Mesenchymal stem cell (in vitro differentiated cells and primary cell): ENCODE data around the gene IKZF2. TPM values are rescaled to one million over a fixed set of nuclear protein-coding genes. Genes with fewer than 3 reads are reported as not detected.
A peak's percentile ranks its signal among the peaks of the same experiment; 100 is the strongest.

Source experiments
- DNase-seq: peaks from one replicate; pipeline ENCODE4 v3.0.0-alpha.2; 2013
- H2AFZ ChIP-seq: one replicate; pipeline ENCODE4 v1.6.1; 2013; ENCODE audit warnings: low read depth, mild to moderate bottlenecking, control low read depth, inconsistent platforms, low read length, moderate library complexity
- H2AK5ac ChIP-seq: 2 replicates; pipeline ENCODE4 v1.6.1; 2013; ENCODE audit warnings: low read length, moderate library complexity, mild to moderate bottlenecking, inconsistent platforms; ENCODE audit not compliant: severe bottlenecking
- H2BK120ac ChIP-seq: one replicate; pipeline ENCODE4 v1.6.1; 2013; ENCODE audit warnings: low read depth, mild to moderate bottlenecking, inconsistent platforms, low read length, moderate library complexity
- H2BK12ac ChIP-seq, 2 experiments: one replicate each; pipeline ENCODE4 v1.6.1; 2013; ENCODE audit warnings: inconsistent platforms in 2 of 2, low read length in 2 of 2, mild to moderate bottlenecking in 2 of 2, moderate library complexity in 2 of 2, control low read depth in 1 of 2
- H2BK15ac ChIP-seq: one replicate; pipeline ENCODE4 v1.6.1; 2013; ENCODE audit warnings: mild to moderate bottlenecking, low read depth, inconsistent platforms; ENCODE audit not compliant: poor library complexity, severe bottlenecking
- H2BK5ac ChIP-seq: 2 replicates; pipeline ENCODE4 v1.6.1; 2013; ENCODE audit warnings: low read depth, mild to moderate bottlenecking, low read length, control low read depth, inconsistent platforms; ENCODE audit not compliant: poor library complexity, severe bottlenecking
- H3K14ac ChIP-seq, 2 experiments: one replicate each; pipeline ENCODE4 v1.6.1; 2013; ENCODE audit warnings: inconsistent platforms in 2 of 2, low read length in 2 of 2, control low read depth in 1 of 2, mild to moderate bottlenecking in 1 of 2, moderate library complexity in 1 of 2
- H3K18ac ChIP-seq, 2 experiments: one replicate each; pipeline ENCODE4 v1.6.1; 2013; ENCODE audit warnings: inconsistent platforms in 2 of 2, low read length in 2 of 2, control low read depth in 1 of 2, low read depth in 1 of 2, mild to moderate bottlenecking in 1 of 2
- H3K23ac ChIP-seq, 2 experiments: one replicate each; pipeline ENCODE4 v1.6.1; 2013; ENCODE audit warnings: inconsistent platforms in 2 of 2, low read length in 2 of 2, mild to moderate bottlenecking in 2 of 2, moderate library complexity in 2 of 2, control low read depth in 1 of 2
- H3K27ac ChIP-seq: 2 replicates; pipeline ENCODE4 v1.5.1; 2013; ENCODE audit warnings: mild to moderate bottlenecking, moderate library complexity, low read length, control low read depth, inconsistent platforms; ENCODE audit not compliant: poor library complexity, severe bottlenecking
- H3K27me3 ChIP-seq, 2 experiments: 2 replicates each; pipeline versions ENCODE4 v1.6.1 to v1.7.0; 2013; ENCODE audit warnings: low read length in 2 of 2, mild to moderate bottlenecking in 2 of 2, moderate library complexity in 2 of 2, control low read depth in 1 of 2, inconsistent platforms in 1 of 2; ENCODE audit not compliant: control insufficient read depth in 1 of 2, insufficient read depth in 1 of 2
- H3K36me3 ChIP-seq, 2 experiments: 2 replicates each; pipeline versions ENCODE4 v1.6.1 to v1.7.0; 2013; ENCODE audit warnings: low read length in 2 of 2, control low read depth in 1 of 2, inconsistent platforms in 1 of 2, low read depth in 1 of 2, mild to moderate bottlenecking in 1 of 2; ENCODE audit not compliant: insufficient read depth in 2 of 2, control insufficient read depth in 1 of 2
- H3K4ac ChIP-seq, 2 experiments: one replicate each; pipeline ENCODE4 v1.6.1; 2013; ENCODE audit warnings: inconsistent platforms in 2 of 2, low read length in 2 of 2, mild to moderate bottlenecking in 2 of 2, moderate library complexity in 2 of 2, control low read depth in 1 of 2, low read depth in 1 of 2
- H3K4me1 ChIP-seq: 2 replicates; pipeline ENCODE4 v1.6.1; 2013; ENCODE audit warnings: low read depth, low read length, control low read depth; ENCODE audit not compliant: control insufficient read depth, insufficient read depth
- H3K4me2 ChIP-seq: 2 replicates; pipeline ENCODE4 v1.6.1; 2013; ENCODE audit warnings: low read length, mild to moderate bottlenecking, inconsistent platforms; ENCODE audit not compliant: poor library complexity, severe bottlenecking
- H3K4me3 ChIP-seq, 2 experiments: 2 replicates each; pipeline versions ENCODE4 v1.5.1 to v1.7.0; 2013; ENCODE audit warnings: low read length in 2 of 2, mild to moderate bottlenecking in 2 of 2, control low read depth in 1 of 2, low read depth in 1 of 2; ENCODE audit not compliant: insufficient read depth in 1 of 2
- H3K79me1 ChIP-seq: replicated peaks from 2 replicates; pipeline ENCODE4 v1.6.1; 2013; ENCODE audit warnings: mild to moderate bottlenecking, control low read depth, low read length, inconsistent platforms; ENCODE audit not compliant: poor library complexity, severe bottlenecking
- H3K9ac ChIP-seq: 2 replicates; pipeline ENCODE4 v1.7.0; 2013; ENCODE audit warnings: mild to moderate bottlenecking, low read length, moderate library complexity
- H3K9me3 ChIP-seq: 2 replicates; pipeline ENCODE4 v1.7.0; 2013; ENCODE audit warnings: mild to moderate bottlenecking, low read length; ENCODE audit not compliant: control insufficient read depth
- H4K8ac ChIP-seq: one replicate; pipeline ENCODE4 v1.6.1; 2013; ENCODE audit warnings: inconsistent platforms, mild to moderate bottlenecking, low read length, moderate library complexity
- H4K91ac ChIP-seq: one replicate; pipeline ENCODE4 v1.6.1; 2013; ENCODE audit warnings: mild to moderate bottlenecking, low read length, inconsistent platforms
- WGBS: methylation state at CpG from one replicate; pipeline ENCODE4 v1.1.7; 2013; ENCODE audit warnings: mixed read lengths; 5-methylcytosine and 5-hydroxymethylcytosine counted together
- polyA plus RNA-seq, 2 experiments: library from polyadenylated mRNA; stranded (reverse); fragments of 200-250 nt; gene quantifications; one replicate each; pipeline ENCODE4 v1.2.3, GENCODE V29; 2013

Gene IKZF2
- 0.61 TPM for polyA plus RNA-seq (2013, experiment 1 of 2)
- polyA plus RNA-seq (2013, experiment 2 of 2) = 0.63 TPM

DNA sequence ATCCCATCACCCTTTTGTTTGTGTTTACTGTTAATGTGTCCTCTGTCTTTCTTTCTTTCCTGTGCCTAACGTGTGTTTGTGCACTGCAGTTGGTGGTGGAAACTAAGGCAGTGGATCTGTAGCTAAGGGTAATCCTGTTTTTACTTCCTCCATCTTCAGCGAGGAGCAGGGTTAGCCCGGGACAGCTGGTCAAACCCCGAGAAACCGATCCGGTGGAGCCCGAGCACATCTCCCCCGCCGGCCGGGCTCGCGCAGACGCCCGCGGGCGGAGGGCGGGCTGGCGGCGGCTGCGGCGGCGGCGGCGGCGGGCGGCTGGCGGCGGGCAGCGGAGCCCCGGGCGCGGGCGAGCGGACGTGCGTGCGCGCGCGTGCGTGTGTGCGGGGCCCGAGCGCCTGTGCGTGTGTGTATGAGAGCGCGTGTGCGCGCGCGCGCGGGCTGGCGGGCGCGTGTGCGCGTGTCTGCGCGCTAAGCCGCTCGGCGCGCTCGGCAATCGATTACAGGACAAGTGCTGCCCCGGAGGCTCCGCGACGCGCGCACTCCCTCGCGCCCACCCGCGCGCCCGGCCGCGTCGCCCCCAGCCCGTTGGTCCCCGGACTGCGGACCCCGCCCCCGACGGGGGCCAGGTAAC lies at the start of gene IKZF2:
Gene IKZF2, minus strand, starts transcription at position 176 of the 628 bp plus-strand sequence. CDS start 2,983 bp downstream, outside the sequence.
- H3K4ac ChIP-seq = peak within 1 kb of the TSS in 1 of 2 experiments; percentile 88
- peaks cover 2% of the 10 kb centered on the region for H3K79me1 ChIP-seq
- no peak within 1 kb of the TSS for H3K23ac ChIP-seq
- peak within 1 kb of the TSS; percentile 79 to 92 for H3K4me3 ChIP-seq
- H2AK5ac ChIP-seq = no peak within 1 kb of the TSS
- peak within 1 kb of the TSS; percentile 98 for H2AFZ ChIP-seq
- H4K91ac ChIP-seq = peak within 1 kb of the TSS; percentile 39
- peak; percentile 88 for DNase-seq
- H3K9ac ChIP-seq = peak within 1 kb of the TSS; percentile 94
- H4K8ac ChIP-seq = peak within 1 kb of the TSS; percentile 35
- peak within 1 kb of the TSS; percentile 85 for H3K27ac ChIP-seq
- H3K4me1 ChIP-seq = no peaks in the 10 kb centered on the region
- peak within 1 kb of the TSS in 1 of 2 experiments; percentile 62 for H3K18ac ChIP-seq
- H2BK15ac ChIP-seq = peak within 1 kb of the TSS; percentile 98
- H3K14ac ChIP-seq = no peak within 1 kb of the TSS
- H3K36me3 ChIP-seq = no peaks in the 10 kb centered on the region
- H3K27me3 ChIP-seq = no peaks in the 10 kb centered on the region
- H3K9me3 ChIP-seq = no peaks in the 10 kb centered on the region
- H2BK12ac ChIP-seq = no peak within 1 kb of the TSS
- H3K4me2 ChIP-seq = peak within 1 kb of the TSS; percentile 90
- peak within 1 kb of the TSS; percentile 58 for H2BK120ac ChIP-seq
- 2% methylated on average over 23 of the region's 87 CpGs for WGBS
- peak within 1 kb of the TSS; percentile 89 for H2BK5ac ChIP-seq

- Histone ChIP-seq H2AK5ac (no peak overlapping the region), H3K4me2 (no peak overlapping the region), H3K4me3 (no peak overlapping the region), H3K27me3 (no peaks in the 10 kb centered on the region), H3K36me3 (no peaks in the 10 kb centered on the region), H2BK5ac (no peak overlapping the region), H3K4ac (no peak overlapping the region), H2BK15ac (no peak overlapping the region), H4K8ac (no peak overlapping the region), H2BK12ac (no peak overlapping the region), H3K4me1 (no peaks in the 10 kb centered on the region), H2AFZ (no peak overlapping the region), H3K79me1 (no peaks in the 10 kb centered on the region), H3K9me3 (no peaks in the 10 kb centered on the region), H2BK120ac (no peak overlapping the region), H3K18ac (no peak overlapping the region), H3K27ac (no peak overlapping the region), H3K9ac (no peak overlapping the region), H4K91ac (no peak overlapping the region), H3K23ac (no peak overlapping the region), H3K14ac (no peak overlapping the region)
- peak; percentile 16 for DNase-seq
These were observed 48.5 kb upstream of the IKZF2 start for GRCh38 chr2:213199871-213200270.

DNA sequence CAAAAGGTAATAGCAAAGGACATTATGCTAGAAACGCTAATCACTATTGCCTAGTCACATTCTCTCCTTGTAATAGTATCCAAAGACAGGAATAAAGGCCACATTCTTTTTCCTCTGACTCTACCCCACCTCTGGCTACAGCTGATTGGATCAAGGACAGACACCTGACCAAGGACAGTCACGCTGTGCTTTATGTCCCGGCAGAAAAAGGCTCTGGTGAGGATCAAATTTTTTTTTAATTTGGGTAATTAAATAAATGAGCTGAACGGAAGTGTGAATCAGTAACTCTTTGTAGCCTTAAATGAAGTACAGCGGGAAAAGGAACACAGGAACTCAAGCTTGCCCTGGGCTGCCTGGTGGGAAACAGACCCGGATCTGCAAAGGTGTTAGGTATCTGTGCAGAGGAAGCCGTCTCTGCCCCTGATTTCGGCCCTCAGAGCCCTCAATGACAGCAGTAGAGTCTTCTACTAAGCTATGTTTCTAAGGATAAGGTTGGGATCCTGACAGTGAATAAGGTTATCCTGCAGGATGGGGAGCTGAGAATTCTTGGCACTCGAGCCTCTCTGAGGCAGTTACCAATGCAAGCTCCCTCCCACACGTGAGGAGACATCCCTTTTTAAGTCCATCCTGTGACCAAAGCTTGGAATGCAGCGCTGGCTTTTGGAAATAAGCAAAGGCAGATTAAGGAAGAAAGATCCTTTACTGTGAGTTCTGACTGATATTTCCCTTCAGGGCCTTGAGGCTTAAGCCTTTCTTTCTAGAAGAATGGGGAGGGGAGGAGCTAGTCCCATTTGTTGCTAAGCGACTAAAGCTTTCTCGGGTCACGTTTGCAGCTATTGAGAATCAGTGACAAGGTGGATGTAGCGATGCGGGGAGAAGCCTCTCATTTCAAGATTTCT lies 37.8 kb upstream of the IKZF2 start:
- Histone ChIP-seq H2BK15ac (peak overlapping the region; percentile 40), H3K9me3 (peaks cover 4% of the 10 kb centered on the region), H3K27ac (peak overlapping the region; percentile 84), H2BK5ac (no peak overlapping the region), H3K36me3 (no peaks in the 10 kb centered on the region), H3K4ac (no peak overlapping the region), H2AK5ac (peak overlapping the region; percentile 88), H3K4me1 (peaks cover 3% of the 10 kb centered on the region), H4K8ac (peak overlapping the region; percentile 66), H3K79me1 (no peaks in the 10 kb centered on the region), H3K18ac (peak overlapping the region; percentile 11 to 66), H2BK120ac (no peak overlapping the region), H3K27me3 (no peaks in the 10 kb centered on the region), H4K91ac (no peak overlapping the region), H3K23ac (no peak overlapping the region), H3K4me3 (no peak overlapping the region), H2AFZ (peak overlapping the region; percentile 88), H3K4me2 (peak overlapping the region; percentile 13), H2BK12ac (peak overlapping the region in 1 of 2 experiments; percentile 60), H3K9ac (no peak overlapping the region), H3K14ac (peak overlapping the region in 1 of 2 experiments; percentile 87)
- 17% methylated on average over 16 of the region's 16 CpGs for WGBS
- peak; percentile 35 for DNase-seq

GRCh38 chr2:213188533-213188867 lies 37.1 kb upstream of the IKZF2 start:
- Histone ChIP-seq H3K4me3 (no peak overlapping the region), H2AK5ac (peak overlapping the region; percentile 1), H2AFZ (no peak overlapping the region), H2BK5ac (no peak overlapping the region), H3K4me1 (peaks cover 3% of the 10 kb centered on the region), H3K36me3 (no peaks in the 10 kb centered on the region), H4K8ac (no peak overlapping the region), H3K9me3 (peaks cover 4% of the 10 kb centered on the region), H3K14ac (no peak overlapping the region), H2BK15ac (no peak overlapping the region), H3K4ac (no peak overlapping the region), H4K91ac (no peak overlapping the region), H2BK120ac (no peak overlapping the region), H3K79me1 (no peaks in the 10 kb centered on the region), H3K23ac (no peak overlapping the region), H2BK12ac (no peak overlapping the region), H3K27me3 (no peaks in the 10 kb centered on the region), H3K4me2 (no peak overlapping the region), H3K18ac (no peak overlapping the region), H3K27ac (peak overlapping the region; percentile 99), H3K9ac (no peak overlapping the region)
- no peak for DNase-seq
- WGBS = 89% methylated on average over 1 of the region's 2 CpGs
